ENCODE measurements around the gene CD3E.

GRCh38 chr11:118305726-118306125, 1.2 kb downstream of the CD3E start:
- no peak for TF ChIP-seq CTCF (IDR thresholded peaks at IDR 0.05)
- TF ChIP-seq POLR2AphosphoS5 (IDR thresholded peaks at IDR 0.05; ENCODE audit: insufficient read depth in 1 of 2, low read depth in 1 of 2), result no peak
- no peak for TF ChIP-seq POLR2A (IDR thresholded peaks at IDR 0.05)
